Amygdala (tissue), 56 donors: ENCODE data around the gene TPBG.

Source experiments
- DNase-seq, 56 donors: peaks; one replicate each; lab custom pipeline; 2025; lab: John Stamatoyannopoulos, UW

The TPBG gene, protein sequence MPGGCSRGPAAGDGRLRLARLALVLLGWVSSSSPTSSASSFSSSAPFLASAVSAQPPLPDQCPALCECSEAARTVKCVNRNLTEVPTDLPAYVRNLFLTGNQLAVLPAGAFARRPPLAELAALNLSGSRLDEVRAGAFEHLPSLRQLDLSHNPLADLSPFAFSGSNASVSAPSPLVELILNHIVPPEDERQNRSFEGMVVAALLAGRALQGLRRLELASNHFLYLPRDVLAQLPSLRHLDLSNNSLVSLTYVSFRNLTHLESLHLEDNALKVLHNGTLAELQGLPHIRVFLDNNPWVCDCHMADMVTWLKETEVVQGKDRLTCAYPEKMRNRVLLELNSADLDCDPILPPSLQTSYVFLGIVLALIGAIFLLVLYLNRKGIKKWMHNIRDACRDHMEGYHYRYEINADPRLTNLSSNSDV

DNA sequence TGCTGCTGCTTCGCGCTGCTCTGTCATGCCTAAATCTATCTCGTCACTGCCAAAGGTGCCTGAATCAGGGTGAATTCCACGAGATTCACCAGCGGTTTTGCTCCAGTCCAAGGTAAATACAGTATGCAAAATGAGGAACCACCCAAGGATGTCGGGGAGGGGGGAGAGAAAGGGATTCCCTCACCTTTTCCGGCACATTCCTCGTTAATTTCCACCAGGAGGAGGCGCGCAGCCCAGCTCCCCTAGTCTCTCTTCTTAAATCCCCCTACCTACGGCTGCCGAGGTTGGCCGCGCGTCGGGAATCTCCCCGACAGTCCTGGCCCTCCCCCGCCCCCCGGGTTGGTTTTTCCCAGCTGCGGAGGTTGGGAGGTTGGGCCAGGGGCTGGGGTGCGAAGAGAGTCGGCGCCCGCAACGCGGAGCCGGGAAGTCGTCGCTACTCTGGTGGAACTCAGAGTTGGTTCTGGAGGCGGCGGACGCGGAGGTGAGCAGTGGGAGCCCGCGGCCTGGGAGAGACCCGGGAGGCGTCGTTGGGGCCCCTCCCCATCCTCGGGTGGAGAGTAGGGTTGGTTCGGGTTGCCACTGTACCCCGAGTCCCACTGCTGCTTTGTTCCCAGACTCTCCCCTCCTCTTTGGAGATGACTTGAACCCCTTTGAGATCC is at the start of gene TPBG:
TPBG (plus strand) TSS at position 390 of the 659 bp plus-strand sequence. CDS start 1,145 bp downstream, outside the sequence.
- DNase-seq = peak in 5 of 56 donors; percentile 2 to 19 (median 12)

DNA sequence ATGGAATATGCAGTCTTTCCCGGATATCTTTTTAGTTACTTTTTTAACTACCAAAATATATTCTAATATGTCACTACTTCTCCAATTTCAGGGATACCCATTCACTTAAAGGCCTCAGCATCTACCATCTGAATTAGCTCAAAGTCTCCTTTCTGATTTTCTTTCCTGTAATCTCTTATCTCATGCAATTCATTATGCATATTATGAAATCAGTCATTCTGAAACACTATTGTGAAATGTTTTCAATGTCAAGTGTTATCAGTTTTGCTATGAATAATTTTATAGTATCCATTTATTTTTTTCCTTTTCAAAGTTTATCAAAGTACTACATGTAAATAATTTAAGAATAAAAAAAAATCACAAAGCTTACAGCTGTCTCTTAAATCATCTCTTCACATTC is 41.2 kb upstream of the TPBG start:
- no peak for DNase-seq

DNA sequence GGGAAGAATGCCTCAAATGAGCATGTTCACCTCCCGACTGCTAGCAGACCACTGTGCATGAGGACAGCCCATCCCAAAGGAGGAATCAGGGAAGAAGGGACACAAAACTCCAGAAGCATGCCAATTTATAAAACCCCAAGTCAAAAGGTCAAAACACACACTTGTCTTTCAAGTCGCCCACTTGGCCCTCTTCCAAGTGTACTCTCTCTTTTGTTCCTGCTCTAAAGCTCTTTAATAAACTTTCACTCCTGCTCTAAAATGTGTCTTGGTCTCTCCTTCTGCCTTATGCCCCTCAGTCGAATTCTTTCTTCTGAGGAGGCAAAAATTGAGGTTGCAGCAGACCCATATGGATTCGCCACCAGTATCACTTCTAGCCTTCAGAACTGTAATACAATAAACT is 33.9 kb upstream of the TPBG start:
- DNase-seq = no peak

DNA sequence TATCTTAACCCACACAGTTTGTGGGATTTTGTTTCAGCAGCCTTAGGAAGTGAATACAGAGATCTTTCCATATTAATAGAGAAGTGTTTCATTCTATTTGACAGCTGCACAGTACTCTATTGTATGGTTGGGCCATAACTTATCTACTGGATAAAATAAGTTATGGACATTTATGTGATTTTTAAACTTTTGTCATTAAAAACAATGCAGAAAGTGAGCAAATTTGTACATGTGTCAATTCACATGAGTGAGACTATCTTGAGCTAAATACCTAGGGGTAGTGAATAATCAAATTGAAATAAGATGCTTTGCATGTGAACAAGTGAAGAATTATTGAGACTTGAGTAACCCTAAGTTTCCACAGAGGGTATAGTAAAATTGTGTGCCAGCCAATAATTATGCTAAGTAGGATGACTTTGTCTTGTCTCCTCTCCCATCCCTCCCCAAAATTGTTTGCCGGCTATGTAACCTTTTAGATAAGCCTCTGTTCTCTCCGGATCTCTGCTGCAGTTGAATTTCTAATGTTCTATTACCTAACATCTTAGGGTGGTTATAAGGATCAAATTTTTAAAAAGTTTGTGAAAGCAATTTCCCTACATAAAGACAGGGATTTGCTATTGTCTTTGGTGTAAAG is 33.3 kb upstream of the TPBG start:
- no peak for DNase-seq

DNA sequence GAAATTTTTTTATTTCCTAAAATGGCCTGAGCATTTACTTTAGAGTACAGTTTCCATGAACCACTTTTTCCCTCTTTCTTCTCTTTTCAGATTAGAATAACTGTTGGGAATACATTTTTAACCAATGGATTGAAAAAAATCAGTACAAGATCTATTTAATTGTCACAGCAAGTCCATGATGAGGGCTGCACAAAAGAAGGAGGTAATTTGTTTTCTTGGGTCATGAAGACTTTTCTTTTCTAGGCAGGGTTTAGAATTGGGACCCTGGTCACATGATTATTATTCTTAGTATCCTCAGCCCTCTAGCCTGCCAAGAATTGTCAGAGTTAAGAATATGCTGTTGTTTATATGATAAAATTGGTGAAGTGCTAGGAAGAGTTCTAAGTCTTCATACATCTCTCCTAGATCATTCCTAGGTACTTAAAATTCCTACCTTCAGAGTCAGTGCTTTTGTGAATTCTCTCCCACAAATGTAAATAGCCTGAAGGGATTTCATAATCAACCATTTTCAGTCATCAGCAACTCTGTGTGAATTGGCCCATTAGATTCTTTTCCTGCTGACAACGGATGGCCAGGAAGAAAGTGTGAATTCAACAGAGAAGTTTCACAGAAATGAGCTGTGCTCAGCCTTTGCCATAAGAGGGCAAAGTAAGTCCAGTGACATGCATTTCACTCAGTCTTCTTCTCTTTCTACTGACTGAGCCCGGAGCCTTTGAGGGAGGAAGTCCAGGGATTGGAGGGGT is 32.4 kb upstream of the TPBG start:
- no peak for DNase-seq

DNA sequence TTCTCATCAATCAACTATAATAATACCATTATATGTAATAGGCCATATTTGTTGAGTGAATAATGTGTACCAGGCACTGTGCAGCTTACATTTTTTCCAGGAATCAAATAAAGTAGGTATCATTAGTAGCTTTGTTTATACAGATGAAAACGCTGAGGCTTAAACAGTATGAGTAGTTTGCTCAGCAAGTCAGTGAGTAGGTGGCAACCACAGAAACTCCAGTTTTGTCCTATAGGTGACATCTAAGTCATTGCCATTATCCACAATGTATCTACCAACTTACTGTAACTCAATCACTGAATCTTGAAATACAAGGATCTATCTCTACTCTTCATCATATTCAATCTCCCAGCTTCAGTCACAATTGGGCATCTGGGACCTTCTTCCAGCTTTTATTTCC is 29.8 kb upstream of the TPBG start:
- no peak for DNase-seq

DNA sequence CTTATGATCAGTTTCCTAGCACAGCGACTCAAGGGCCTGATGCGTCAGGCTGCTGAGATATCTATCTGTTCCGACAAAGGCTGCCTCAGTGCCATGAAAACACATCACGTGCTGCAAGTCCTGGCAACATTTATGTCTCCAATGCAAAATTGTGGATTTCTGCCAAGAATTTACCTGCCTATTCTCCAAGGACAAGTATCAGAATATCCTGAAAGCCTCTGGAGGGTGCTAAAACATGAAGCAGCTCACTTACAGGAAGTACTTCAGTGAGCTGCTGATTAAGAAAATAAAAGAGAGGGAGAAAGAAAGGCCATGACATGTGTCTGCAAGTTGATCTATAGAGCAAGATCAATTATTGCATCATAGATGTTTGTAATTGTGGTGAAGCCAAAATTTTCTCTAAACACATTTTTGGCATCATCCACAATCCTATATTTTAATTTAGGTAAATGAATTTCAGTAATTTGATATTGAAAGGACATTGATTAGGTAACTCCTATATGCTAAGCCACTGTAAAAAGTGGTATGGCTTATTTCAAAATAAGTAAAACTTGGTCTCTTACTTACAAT is 25.8 kb upstream of the TPBG start:
- DNase-seq = no peak

DNA sequence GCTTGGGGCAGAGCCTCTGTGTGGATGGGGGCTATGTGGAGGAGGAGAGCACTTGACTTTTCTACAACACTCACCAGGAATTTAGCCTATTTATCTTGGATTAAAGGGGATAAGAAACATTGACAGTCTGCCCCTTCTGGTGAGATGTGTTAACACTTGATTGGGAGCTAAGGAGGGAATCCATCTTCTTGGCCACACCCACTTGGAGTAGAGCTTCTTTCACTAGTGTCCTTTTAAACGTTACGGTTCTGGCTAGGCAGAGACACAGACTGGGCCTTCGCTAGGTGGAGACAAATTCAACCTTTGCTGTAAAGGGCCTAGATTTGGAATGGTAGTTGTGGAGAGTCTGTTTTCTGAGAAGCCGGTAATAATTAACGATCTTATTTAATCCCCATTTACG is 15.5 kb upstream of the TPBG start:
- DNase-seq = no peak

DNA sequence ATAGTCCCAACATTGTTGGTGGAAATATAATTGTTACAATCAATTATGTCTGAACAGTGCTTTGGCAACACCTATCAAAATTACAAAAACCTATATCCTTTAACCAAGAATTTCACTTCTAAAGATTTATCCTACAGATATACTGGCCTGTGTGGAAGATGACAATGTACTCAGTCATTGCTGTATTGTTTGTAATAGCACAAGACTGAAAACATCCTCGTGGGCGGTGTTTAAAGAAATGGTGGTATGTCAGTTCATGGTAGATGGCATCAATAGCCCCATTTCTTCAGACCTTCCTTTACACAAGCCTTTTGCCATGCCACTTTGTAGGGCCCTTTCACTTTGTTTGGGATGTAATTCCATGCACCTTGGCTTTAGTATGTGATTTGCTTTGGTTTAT is 9.8 kb upstream of the TPBG start:
- no peak for DNase-seq

DNA sequence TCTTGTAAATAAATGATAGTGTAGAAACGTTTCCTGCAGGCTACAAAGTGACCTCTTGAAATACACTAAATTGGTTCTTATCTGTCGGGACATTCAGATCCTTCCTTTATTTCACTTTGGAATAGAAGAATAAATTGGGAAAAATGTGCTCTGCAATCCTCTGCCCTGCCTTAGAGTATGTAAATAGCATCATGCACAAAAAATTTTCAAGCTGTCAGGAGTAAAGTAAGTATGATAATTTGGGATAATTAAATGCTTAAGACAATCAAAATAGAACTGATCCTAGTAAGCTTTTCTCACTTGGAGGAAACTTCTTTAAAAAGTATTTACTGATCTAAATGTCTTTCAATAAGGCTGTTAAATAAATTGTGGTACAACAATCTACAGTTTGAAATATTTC is 3.1 kb upstream of the TPBG start:
- no peak for DNase-seq

DNA sequence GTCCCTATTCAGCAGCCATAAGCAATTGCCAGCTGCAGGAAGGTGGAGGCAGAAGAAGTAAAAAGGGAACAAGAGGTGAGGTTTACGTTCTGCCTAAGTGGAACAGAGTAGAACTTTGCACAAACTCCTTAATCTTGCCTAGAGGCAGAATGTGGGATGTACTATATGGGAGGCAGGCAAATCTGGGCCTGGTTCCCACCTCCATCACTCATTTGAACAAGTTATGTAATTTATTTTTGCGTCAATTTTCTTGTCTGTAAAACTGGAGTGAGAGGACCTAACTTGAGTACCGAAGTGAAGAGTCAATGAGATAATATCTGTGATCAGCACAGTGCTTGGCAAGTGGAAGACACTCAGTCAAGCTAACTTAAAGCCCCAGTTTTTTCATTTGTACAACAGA is 2.0 kb upstream of the TPBG start:
- DNase-seq = no peak

DNA sequence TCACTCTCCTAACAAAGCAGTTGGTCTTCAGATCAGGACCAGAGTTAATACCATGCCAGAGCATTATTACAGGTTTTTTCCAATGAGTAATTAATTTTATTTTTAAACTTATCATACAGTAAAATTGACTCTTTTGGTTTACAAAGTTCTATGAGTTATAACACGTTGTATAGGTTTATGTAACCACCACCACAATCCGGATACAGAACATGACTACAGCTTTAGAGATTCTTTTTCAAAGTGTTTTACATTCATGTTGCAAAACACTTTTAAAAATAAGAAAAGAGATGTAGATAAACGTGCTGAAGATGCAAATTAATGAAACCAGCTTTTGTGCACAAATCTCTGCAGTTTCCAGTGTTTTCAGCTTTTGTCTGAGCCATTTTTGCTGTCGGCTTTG is 1.5 kb upstream of the TPBG start:
- no peak for DNase-seq

DNA sequence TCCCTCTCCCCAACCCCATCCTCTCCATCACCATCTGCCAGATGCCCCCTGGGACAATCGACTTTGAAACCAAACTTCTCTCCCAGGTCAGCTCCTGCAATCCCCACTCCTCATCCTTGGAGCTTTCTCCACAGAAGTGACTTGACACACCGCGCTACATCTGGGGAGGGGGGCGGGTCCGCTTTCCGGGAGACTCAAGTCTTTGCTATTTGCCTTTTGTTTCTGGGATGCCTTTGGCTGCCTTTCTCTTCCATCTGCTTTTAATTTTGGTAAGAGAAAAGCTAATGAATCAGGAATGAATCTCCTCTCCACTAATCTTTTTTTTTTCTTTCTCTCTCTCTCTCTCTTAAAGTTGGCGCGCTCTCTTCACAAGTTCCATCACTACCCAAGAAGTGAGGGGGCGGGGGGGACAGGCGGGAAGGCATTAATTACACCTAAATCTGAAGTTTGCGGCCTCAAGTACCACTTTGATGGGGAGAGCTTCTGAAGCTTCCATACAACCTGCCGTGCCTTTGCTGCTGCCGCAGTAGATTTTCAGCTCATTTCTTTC is 664 bp upstream of the TPBG start:
- no peak for DNase-seq

DNA sequence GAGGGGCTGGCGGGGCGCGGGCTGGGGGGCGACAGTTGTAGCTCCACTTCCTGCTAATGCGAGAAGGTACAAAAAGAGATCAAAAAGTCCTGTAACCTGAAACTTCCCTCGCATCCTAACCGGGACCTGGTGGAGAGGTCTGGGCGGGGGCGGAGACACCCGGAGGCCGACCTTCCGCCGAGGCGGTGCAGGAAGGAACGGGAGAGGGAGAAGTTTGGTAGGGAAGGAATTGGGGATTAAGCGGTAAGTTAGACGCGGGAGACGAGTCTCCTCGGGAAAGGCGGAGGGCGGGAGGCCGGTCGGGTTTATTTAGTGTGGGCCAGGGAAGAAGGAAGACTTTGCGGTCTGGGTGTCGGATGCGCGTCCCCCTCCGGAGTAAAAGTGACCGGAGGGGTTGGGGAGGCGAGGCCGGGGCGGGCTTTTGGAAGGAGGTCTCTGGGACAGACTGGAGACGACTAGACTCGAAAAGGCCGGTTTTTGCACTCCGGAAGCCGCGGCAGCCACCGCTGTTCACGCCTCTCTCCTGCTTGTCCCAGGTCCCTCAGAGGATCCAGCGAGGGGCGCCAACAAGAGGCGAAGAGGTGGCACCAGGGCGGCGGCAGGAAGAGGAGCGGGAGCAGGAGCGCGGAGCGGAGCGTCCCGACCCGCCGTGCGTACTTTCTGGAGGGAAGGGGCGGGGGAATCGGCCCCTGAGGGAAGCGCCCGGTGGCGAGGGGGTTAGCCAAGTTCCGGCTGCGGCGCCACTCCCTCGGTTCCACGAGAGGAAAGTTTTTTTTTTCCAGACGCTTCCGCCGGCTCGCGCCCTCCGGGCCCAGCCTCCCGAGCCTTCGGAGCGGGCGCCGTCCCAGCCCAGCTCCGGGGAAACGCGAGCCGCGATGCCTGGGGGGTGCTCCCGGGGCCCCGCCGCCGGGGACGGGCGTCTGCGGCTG is 734 bp downstream of the TPBG start:
- DNase-seq = peak in 1 of 56 donors; percentile 3

DNA sequence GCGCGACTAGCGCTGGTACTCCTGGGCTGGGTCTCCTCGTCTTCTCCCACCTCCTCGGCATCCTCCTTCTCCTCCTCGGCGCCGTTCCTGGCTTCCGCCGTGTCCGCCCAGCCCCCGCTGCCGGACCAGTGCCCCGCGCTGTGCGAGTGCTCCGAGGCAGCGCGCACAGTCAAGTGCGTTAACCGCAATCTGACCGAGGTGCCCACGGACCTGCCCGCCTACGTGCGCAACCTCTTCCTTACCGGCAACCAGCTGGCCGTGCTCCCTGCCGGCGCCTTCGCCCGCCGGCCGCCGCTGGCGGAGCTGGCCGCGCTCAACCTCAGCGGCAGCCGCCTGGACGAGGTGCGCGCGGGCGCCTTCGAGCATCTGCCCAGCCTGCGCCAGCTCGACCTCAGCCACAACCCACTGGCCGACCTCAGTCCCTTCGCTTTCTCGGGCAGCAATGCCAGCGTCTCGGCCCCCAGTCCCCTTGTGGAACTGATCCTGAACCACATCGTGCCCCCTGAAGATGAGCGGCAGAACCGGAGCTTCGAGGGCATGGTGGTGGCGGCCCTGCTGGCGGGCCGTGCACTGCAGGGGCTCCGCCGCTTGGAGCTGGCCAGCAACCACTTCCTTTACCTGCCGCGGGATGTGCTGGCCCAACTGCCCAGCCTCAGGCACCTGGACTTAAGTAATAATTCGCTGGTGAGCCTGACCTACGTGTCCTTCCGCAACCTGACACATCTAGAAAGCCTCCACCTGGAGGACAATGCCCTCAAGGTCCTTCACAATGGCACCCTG is 1.6 kb downstream of the TPBG start:
- peak in 1 of 56 donors; percentile 3 for DNase-seq

DNA sequence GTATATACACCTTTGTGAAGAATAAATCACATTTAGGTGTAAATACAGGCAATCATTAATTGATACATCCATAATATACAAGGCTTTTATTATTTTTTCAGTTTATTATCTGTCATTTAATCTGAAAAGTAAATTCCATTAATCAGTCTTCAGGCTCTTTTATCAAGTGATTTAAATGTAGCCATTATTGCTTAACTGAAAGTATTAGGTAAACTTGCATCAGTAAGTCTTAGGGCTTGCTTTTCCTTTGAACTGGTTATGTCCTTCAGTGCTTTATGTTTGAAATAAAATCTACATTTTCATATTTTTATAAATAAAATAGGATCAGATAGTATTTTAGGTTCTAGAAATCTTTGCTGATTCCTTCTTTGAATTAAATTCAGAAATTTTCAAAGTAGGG is 4.1 kb downstream of the TPBG start:
- no peak for DNase-seq

DNA sequence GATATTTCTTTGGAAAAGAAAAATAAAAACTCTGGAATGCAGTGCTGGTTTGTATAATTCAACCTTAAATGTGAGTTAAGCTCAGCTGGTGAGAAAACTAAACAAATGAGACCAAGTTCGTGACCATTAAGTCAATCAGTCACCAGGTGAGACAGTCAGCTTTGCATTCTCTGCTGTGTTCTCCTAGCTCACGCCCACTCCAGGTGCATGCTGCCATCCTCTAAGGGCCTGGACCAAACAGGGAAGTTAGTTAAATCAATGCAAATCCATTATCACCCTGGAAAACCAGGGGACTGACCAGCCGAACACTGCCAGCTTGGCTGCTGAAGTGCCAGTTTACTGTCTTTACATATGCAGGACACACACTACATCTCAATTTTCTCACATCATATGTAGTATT is 7.2 kb downstream of the TPBG start:
- DNase-seq = no peak

DNA sequence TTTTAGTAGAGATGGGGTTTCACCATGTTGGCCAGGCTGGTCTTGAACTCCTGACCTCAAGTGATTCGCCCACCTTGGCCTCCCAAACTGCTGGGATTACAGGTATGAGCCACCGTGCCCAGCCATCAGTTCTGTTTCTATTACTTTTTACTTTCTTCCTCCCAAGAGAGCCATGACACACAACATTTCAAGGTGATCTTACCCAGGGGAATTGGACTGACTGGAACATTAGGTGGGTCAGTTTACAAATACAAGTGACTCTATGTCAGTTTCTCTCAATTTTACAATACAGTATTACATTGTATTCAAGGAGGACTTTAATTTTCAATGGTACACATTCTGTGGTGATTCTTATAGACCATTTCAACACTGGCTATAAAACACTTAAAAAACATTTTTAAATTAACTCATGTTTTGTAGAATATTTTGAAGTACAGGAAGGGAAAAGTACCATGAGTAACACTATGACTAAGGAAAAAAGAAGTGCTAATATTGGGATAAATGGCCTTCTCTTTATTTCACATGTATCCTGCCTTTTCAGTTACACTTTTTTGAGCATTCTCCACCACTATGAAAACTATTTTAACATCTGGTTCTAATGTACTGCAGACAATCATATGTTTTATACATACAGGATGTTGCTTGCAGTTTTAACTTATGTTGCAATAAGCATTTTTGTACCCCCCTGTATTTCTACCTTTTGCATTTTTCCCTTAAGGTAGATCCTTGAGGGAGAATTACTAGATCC is 8.4 kb downstream of the TPBG start:
- no peak for DNase-seq
